HCT116 (cell line): ENCODE data around the gene ADARB2.

Source experiments
- ATF3 ChIP-seq: IDR thresholded peaks from 2 replicates; pipeline ENCODE4 v1.6.1; 2012
- CEBPB ChIP-seq: IDR thresholded peaks from 2 replicates; pipeline ENCODE4 v1.6.1; 2012; ENCODE audit warnings: low read depth
- CTCF ChIP-seq, 3 experiments: fragments of 200-600 bp in 1 of 3; sonication (generic) in 1 of 3; IDR thresholded peaks in 2 of 3; conservative IDR thresholded peaks in 1 of 3; 2 replicates each; pipeline ENCODE4 v1.5.1; 2012 to 2017; ENCODE audit warnings: low read depth in 2 of 3, low read length in 2 of 3, antibody characterized with exemption in 1 of 3, borderline replicate concordance in 1 of 3, control low read depth in 1 of 3, mild to moderate bottlenecking in 1 of 3, mixed read lengths in 1 of 3, mixed run types in 1 of 3, moderate library complexity in 1 of 3; ENCODE audit not compliant: insufficient read depth in 1 of 3
- ELF1 ChIP-seq: IDR thresholded peaks from 2 replicates; pipeline ENCODE4 v1.6.1; 2012; ENCODE audit warnings: low read depth, borderline replicate concordance
- EZH2 ChIP-seq: fragments of 200-600 bp; sonication (generic); IDR thresholded peaks from 2 replicates; pipeline ENCODE4 v1.6.1; 2017; ENCODE audit warnings: antibody characterized with exemption, mixed run types
- EZH2phosphoT487 ChIP-seq: fragments of 200-600 bp; IDR thresholded peaks from 2 replicates; pipeline ENCODE4 v1.6.1; 2018; ENCODE audit warnings: antibody characterized with exemption, borderline replicate concordance
- MAX ChIP-seq: IDR thresholded peaks from 2 replicates; pipeline ENCODE4 v1.6.1; 2012
- POLR2A ChIP-seq: IDR thresholded peaks from 2 replicates; pipeline ENCODE4 v1.7.0; 2011; ENCODE audit warnings: borderline replicate concordance; ENCODE audit not compliant: insufficient read depth, insufficient read length; ENCODE audit errors: extremely low read depth
- POLR2AphosphoS5 ChIP-seq: IDR thresholded peaks from 2 replicates; pipeline ENCODE4 v1.6.1; 2011; ENCODE audit warnings: mild to moderate bottlenecking, low read depth, low read length, moderate library complexity
- REST ChIP-seq: IDR thresholded peaks from 2 replicates; pipeline ENCODE4 v1.6.1; 2012; ENCODE audit warnings: low read depth
- SIN3A ChIP-seq: IDR thresholded peaks from 2 replicates; pipeline ENCODE4 v1.6.1; 2012; ENCODE audit warnings: low read depth
- SP1 ChIP-seq: IDR thresholded peaks from 2 replicates; pipeline ENCODE4 v1.6.1; 2012; ENCODE audit warnings: low read depth
- SRF ChIP-seq: IDR thresholded peaks from 2 replicates; pipeline ENCODE4 v1.6.1; 2012; ENCODE audit warnings: low read depth
- YY1 ChIP-seq: IDR thresholded peaks from 2 replicates; pipeline ENCODE4 v1.6.1; 2011; ENCODE audit warnings: low read length, low read depth, moderate library complexity, mild to moderate bottlenecking; ENCODE audit not compliant: insufficient replicate concordance; ENCODE audit errors: extremely low read depth

- TF ChIP-seq ATF3 (no peak), SP1 (no peak), CTCF (IDR thresholded peaks at IDR 0.05 in 2 of 3, conservative IDR thresholded peaks at IDR 0.05 in 1 of 3; ENCODE audit: borderline replicate concordance in 1 of 3, insufficient read depth in 1 of 3, low read depth in 2 of 3, low read length in 2 of 3) (no peak), SRF (no peak), MAX (no peak), POLR2A (no peak), POLR2AphosphoS5 (no peak), REST (no peak), CEBPB (no peak), ELF1 (no peak), EZH2phosphoT487 (no peak), EZH2 (no peak), YY1 (no peak), SIN3A (no peak)
These were observed 212.8 kb downstream of the ADARB2 start for GRCh38 chr10:1524540-1524939.
